Amniotic epithelial cell (primary cell): ENCODE results near the gene ZDHHC1.
"Not testable (repeated sequence)": the region's sequence is repeated elsewhere in the genome, so short reads cannot be mapped to it uniquely, and the experiment has no call there.

Experiments
- DNase-seq: peaks from one replicate; pipeline ENCODE4 v3.0.0-alpha.2; 2010; ENCODE audit warnings: low read depth

ZDHHC1 gene

DNA sequence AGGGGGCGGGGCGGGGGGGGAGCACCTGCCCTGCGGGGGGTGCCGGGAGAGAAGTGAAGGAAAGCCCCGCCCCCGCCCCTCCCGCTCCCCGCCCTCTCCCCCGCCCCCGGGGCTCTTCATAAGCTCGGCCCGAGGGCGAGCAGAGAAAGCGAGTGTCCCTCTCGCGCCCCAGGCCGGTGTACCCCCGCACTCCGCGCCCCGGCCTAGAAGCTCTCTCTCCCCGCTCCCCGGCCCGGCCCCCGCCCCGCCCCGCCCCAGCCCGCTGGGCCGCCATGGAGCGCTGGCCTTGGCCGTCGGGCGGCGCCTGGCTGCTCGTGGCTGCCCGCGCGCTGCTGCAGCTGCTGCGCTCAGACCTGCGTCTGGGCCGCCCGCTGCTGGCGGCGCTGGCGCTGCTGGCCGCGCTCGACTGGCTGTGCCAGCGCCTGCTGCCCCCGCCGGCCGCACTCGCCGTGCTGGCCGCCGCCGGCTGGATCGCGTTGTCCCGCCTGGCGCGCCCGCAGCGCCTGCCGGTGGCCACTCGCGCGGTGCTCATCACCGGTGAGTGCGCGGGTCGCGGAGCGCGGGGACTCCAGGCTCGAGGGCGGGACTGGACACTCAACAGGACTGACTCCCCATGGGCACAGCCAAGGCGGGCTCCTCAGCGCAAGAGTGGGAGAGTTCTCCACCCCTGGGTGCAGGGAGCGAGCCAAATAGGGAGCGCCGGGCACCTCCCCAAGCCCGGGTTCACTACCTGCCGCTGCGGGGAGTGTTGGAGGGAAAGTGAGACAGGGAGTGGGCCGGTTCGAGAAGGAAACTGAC lies 14.9 kb upstream of the ZDHHC1 start, which contains the start of gene HSD11B2:
HSD11B2 (plus strand) TSS at position 145 of the 798 bp plus-strand sequence; CDS start at position 273, 128 bp downstream.
- DNase-seq = peak; percentile 26

- DNase-seq = no peak
These were observed 14.3 kb upstream of the ZDHHC1 start for GRCh38 chr16:67430504-67430976.

GRCh38 chr16:67429799-67430503 lies 13.7 kb upstream of the ZDHHC1 start:
- DNase-seq = no peak

- no peak for DNase-seq
These were observed 12.9 kb upstream of the ZDHHC1 start for GRCh38 chr16:67429053-67429798.

- DNase-seq = peak; percentile 44
These were observed 12.0 kb upstream of the ZDHHC1 start for GRCh38 chr16:67428146-67428731.

DNA sequence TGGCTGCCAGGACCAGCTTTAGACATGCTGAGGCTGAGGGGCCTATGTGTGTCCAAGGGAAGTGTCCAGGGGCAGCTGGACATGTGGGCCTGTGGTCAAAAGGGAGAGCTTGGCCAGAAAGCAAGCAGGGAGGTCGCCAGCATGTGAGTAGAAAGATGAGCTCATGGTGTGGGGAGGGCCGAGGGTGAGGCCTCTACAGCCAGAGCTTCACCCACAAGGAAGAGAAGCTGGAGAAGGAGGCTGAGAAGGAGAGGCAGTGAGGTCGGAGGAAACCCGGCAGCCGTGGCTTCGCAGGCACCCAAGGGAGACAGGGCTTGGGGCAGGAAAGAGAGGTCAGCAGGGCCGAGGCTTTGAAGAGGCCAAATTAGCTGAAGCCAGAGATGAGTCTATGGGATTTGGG lies 10.7 kb upstream of the ZDHHC1 start:
- DNase-seq = no peak

DNA sequence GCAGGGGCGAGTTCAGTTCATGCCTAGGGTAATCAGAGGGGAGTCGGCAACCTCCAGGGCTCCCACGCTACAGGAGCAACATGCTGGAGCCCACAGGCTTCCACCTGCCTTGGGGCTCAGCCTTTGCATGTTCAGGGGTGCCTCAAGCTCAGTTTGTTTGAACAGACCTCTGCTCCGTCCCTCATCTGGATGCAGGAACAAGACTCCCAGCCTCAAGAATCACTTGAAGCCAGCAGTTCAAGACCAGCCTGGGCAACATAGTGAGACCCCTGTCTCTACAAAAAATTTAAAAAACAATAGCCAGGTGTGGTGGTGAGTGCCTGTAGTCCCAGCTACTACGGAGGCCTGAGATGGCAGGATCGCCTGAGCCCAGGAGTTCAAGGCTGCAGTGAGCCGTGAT lies 9.7 kb upstream of the ZDHHC1 start:
- DNase-seq = no peak

- no peak for DNase-seq
These were observed 9.3 kb upstream of the ZDHHC1 start for GRCh38 chr16:67425580-67425979.

DNA sequence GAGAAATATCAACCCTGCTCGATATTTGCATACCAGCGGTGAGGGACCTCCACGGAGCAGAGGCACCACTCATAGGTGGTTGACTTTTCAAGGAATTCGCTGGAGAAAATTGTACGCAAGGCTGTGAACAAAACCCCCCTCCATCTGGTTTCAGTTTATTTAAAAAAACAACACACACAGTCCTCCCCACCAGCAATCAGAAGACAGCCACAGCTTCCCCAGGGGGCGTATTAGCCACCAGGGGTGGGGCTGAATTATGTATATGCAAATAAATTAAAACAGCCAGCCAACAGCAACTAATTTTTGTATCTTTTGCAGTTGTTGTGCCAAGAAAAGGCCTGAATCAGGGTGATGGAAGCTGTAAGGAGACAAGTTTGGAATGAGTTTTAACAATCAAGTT lies 8.8 kb upstream of the ZDHHC1 start:
- no peak for DNase-seq

DNA sequence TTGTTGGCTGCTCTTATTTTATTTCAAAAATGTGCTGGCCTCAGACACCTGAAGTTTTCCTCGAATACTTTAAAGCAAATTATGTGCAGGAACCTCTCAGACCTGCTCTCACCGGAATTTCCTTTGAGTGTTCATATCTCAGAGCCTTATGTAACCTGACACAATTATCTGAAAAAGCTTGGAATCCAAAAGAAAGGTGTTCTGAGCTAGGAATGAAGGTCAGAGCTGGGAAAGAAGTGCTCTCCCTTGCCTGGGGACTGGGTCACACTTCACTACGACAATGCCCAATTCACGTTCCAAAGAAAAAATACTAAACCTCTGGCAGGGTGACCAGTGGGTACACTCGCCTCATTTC lies 8.0 kb upstream of the ZDHHC1 start:
- DNase-seq = no peak

DNA sequence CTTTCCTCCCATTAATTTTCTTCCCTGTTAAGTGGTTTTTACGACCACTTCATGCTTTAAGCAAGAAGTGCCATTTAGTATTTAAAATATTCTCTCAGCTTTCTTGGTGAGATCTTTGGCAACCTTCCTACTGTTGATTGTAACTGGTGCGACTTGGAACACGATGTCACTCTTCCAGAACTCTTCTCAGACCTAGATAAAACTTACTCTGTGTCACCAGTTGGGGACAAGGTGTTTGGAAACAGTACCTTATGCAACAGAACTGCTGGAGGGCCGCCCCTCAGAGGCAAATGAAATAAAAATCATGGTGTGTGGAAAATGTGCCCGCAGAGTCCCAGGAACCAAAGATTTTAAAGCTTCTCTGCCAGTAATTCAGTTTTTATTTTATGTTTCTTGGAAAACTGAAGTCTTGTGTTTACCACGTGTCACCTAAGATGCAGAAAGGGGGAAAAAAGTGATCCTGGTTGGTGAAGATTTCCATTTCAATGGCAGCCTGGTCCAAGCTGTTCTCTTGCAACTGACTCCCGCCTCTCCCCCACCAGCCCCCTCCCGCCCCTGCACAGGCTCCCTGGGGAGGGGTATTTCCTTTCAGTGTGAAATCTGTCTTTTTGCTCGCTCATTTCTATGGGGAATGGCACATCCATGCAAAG lies 7.5 kb upstream of the ZDHHC1 start:
- DNase-seq = no peak

GRCh38 chr16:67423015-67423414 lies 6.7 kb upstream of the ZDHHC1 start:
- DNase-seq = no peak

DNA sequence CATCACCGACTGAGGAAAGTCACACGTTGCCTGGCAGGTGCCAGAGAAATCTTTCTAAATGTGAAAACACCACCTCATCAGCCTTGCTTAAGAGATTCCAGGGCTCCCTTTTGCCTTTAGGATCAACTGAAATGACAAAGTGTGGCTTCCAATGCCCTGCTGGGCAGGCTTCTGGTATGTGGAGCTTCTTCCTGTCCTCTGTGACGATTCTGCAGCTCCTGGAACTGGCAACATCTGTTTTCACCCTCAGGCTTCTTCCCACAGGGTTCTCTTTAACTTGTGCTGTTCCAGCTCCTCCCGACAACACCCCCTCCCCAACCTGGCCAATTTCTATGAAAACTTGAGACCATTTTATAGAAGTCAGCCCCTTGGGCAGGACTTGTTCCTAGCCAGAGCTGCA lies 4.8 kb upstream of the ZDHHC1 start:
- DNase-seq = no peak

DNA sequence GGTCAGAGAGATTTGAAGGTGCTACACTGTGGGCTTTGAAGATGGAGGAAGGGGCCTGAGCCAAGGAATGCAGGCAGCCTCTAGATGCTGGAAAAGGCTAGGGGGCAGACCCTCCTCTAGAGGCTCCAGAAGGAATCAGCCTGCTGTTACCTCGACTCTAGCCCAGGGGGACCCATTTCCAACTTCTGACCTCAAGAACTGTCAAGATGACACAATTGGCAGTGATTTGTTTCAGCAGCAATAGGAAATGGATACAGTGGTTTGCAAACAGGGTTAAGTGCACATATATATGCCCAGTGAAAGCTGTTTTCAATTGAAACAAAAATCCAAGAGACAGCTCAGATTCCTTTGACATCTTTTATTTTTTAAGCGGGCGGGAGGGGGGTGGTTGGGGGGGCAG lies 3.7 kb upstream of the ZDHHC1 start:
- DNase-seq = no peak

DNA sequence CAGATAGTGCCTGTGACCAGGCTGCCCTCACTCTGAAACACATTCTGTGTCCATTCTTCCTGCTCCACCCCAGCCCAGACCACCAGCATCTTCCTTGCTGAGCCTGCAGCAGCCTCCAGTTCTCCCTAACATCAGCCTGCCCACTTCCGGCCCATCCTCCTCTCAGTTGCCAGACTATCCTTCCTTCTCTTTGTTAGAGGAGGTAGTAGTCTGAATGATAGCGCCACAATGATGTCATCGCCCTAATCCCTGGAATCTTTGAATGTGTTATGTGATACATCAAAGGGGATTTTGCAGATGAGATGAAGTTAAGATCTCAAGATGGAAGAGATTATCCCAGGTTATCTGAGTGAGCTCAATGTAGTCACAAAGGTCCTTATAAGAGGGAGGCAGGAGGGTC lies 3.2 kb upstream of the ZDHHC1 start:
- DNase-seq = peak; percentile 75

DNA sequence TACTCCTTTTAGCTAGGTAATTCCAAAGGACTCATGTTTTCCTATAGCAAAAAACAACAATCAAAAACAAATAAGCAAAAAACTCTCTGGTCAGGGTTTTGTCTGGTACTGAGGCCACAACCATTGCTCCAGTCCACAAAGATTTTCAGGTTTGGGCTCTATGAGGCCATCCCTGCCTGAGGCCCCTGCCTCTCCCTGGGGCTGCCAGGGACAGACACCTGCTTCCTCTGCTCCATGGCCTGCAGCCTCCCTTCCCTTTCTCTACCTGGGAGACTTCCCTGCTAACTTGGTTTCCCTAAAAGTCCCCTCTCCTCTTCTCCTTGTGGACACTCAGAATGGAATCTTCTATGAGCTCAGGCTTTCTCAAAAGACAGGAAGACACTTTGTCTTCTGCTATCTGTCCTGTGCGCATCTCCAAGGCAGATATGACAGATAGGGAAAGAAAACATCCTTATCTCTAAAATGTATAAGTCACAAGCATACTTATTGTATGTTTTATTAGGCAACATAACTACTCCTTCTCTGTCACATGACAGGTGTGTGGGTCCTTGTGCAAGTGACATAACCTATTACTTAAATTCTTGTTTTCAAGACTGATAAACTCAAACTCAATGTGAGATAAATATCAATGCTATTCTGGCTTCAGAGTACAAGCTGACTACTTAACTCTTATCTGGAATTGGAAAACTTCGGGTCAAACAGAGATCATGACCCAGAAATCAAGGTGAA lies 1.2 kb upstream of the ZDHHC1 start:
- no peak for DNase-seq

GRCh38 chr16:67415421-67415820 lies 856 bp downstream of the ZDHHC1 start:
- not testable (repeated sequence) for DNase-seq

- DNase-seq = no peak
These were observed 2.0 kb downstream of the ZDHHC1 start for GRCh38 chr16:67413978-67414911.

DNA sequence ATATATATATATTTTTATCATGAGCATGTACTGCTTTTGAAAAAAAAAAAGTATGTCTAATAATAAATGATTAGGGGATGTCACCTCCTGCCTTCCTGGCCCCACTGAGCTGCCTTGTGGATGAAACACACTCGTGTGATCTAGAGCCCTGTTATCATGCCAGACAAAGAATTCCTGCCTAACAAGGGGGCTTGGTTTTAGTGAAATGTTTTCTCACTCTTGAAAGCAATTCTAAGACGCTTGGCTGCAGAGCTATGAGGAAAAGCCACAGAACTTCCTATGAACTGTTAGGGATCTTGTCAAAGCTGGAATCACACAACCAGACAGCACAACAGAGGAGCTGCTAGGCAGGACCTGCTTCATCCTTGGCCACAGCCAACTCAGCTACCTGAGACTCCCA lies 4.0 kb downstream of the ZDHHC1 start:
- DNase-seq = no peak

DNA sequence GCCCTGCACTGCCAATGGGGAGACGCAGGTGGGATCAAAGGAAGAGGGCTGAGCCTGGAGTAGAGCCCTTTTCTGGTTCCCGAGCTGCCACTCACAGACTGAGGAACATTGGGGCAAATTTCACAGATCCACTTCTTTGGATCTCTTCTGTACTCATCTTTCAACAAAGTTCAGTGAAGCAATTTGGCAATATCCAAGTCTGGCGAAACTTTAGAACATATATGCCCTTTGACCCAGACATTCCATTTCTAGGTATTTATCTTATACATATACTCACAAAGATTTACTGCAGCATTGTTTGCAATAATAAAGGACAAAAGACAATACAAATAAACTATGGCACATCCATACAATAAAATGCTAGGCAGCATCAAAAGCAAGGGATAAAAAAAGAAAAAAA lies 4.9 kb downstream of the ZDHHC1 start:
- DNase-seq = no peak
